OCI-M1 (cell line): ENCODE data around the gene ADAMTS2.
"Not testable (repeated sequence)": the region's sequence is repeated elsewhere in the genome, so short reads cannot be mapped to it uniquely, and the experiment has no call there.

Source experiments
- DNase-seq: peaks from one replicate; lab custom pipeline; 2025; lab: John Stamatoyannopoulos, UW

ADAMTS2 gene

DNA sequence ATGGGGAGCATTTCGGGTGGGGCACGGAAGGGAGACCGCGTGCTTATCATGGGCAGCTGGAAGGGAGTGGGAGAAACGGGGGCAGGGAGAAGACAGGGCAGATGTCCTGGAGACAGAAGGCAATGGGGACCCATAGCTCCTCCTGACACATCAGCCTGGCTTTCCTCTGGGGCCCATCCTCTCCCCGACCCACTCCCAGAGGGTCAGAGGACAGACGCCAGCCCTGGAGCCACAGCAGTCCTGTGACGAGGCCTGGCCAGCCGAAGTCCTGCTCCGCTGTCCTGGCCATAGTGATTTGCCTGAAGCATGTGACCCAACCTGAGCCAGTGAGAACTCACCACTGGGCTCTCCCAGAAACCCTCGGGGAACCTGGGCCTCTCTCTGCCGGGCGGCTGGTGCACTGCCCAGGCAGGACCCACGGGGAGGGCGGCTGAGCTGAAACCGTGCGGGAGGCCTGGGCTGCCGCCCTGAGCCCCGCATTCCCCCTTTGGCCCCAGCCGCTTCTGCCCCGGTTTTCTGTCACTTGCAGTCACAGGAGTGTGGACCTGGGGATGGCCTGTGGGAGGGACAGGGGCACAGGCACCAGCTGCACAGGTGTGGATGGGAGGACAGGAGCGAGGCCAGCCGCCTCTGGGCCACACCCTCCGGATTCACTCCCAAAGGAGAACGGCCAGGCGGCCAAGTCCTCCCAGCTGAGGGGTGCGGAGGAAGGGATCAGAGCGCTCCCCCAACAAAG lies 19.8 kb downstream of the ADAMTS2 start:
- DNase-seq = no peak

DNA sequence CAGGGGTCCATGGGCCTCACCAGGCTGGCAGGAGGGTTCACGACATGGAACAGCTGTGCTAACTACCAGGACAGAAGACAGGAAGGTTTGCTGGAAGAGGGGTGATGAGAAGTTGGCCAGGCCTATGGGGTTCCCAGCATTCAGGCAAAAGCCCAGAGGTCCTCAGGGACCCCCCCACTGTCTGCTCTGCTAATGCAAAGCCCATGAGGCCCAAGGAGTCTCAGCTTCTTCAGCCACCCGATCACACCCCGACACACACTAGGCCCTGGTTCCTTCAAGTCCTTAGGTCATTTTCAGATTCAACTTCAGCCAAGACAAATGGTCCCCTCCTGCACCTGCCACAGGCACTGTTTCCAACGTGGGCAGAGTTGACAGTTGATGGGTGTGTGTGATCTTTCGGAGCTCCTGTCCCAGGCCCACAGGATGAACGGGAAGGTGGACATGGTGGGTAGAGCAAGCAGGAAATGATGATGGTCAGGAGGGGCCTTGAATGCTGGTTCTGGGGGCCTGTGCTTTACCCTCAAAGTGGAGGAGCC lies 20.4 kb downstream of the ADAMTS2 start:
- no peak for DNase-seq

DNA sequence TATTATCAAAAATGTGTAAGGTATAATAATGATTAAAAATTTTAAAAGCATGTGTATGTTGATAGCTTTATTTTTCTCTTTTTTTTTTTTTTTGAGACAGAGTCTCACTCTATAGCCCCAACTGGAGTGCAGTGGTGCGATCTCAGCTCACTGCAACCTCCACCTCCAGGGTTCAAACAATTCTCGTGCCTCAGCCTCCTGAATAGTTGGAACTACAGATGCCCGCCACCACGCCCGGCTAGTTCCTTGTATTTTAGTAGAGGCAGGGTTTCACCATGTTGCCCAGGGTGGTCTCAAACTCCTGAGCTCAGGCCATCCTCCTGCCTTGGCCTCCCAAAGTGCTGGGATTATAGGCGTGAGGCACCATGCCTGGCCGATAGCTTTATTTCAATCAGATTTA lies 20.9 kb downstream of the ADAMTS2 start:
- DNase-seq = not testable (repeated sequence)

DNA sequence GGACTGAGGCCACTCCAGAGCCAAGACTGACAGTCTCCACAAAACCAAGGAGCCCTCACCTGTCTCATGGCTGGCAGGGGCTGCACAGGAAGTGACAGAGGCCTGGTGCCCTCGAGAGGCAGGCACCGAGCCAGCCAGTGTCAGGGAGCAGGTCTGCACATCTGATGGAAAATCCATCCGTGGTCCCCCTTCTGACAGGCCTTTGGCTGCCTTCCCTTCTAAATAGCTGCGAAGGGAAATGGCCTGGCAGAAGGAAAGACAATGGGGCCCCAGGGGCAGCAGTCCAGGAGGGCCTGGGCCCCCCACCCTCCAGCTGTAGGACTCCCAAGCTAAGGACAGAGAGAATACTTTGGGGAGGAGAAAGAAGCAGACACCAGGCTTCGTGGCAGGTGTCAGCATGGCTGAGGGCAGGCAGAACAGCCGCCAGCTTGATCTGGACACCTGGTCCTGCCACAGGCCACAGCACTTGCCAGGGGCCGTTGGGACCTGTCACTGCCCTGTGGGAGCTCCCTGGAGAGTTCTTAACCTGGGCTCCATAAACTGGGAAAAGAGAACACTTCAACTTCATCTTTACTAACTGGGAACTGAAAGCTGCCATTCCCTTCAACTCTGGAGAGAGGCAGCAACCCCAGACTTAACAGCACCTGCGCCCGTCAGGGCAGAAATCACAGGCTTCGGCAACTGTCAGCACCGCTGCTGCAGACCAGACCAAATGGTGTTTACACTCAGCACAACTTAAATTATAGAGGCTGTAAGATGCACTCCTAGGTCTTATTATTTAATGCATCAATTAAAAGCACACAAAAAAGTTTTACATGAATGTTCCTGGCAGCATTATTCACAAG lies 22.0 kb downstream of the ADAMTS2 start:
- DNase-seq = no peak

DNA sequence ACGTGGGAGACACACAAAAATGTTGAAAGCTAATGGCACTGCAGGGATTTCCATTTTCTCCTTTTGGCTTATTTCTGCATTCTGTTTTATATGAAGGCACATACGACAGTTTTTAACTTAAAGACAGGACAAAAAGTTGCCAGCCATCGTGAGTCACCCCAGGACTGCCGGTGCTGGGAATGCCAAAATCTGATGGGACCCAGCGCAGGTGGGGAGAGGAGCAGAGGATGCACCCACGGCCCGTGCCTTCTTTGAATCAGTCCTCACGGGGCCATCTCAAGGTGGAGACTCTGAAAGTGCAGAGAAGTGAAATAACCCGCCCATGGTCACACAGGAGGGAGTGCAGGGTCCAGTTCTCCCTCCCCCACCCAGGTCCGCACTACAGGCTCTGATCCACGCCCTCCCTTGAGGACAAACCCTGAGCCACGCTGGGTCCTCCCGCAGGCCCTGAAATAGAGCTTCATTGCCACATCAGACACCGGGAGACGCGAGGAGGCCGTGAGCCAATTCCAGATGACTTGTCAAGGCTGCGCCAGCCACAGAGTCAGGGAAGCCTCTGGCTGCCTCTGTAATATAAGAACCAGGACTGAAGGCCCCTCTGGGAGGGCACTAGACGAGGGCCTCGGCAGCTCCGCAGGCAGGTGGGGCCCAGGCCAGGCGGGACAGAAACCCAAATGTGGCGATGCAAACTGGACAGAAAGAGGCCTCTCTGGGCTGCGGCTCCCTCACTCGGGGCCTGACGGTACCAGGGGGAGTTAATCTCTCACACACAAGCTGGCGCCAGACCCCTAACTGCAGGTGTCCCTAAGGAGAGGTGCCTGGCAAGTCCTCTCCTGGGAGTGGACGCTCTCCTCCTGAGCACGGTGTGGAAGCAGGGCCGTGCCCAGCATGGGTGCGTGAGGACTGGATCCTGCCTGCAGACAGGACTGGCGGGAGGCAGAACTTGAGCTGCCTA lies 22.9 kb downstream of the ADAMTS2 start:
- DNase-seq = no peak

DNA sequence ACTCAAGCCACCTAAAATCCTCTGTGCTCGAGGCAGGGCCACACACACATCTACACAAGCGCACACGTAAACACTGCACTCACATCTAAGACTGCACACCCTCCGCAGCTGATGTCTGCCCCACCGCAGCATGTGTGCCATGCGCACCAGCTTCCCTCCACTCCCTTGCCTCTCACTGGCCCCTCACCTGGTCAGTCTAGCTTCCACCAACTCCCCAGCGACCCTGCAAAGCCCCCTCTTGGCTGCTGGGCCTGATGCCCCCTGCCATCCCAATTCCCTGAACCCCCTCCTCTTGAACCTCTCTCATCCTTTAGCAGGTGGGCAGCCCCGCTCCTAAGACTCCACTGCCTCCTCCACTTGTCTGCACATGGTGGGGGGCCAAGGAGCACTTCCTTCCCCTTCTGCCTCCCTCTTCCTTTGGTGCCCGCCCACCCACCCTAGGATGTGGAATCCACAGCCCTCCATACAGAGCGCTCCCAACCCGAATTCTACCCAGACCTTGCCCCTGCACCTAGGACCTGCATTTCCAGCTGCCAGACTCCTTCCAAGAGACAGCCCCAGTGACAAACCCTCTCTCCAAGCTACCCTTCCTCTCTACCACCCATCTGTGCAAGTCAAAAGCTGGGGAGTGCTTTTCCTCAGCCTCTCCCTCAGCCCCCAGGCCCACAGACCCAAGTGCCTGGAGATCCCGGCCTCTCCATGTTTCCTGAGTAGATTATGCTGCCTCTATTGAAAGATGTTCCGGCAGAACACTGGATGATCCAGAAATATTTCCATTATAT lies 23.9 kb downstream of the ADAMTS2 start:
- DNase-seq = no peak

DNA sequence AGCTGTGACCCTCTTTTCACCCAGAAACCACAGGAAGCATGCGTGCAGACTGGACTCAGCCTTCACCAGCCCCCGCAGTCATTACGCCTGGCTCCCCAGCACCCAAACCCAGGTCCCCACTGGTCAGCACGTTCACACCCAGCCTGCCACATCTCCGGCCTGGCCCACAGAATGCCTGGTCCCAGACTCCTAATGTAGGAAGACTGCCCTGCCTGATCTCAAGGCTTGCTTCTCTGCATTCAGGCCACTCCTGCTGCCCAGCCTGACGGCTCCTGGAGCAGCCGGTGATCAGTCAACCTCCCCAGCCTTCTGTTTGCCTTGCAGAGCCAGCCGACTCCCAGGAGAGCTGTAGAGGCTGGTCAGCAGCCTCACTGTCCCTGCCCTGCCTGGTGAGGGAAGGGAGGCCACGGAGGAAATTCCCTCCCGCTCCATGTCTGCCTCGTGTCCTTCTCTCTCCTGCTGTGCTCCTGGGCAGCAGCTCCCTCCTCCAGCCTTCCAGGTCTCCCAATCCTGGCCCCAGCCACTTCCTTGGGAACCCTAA lies 25.4 kb downstream of the ADAMTS2 start:
- no peak for DNase-seq

DNA sequence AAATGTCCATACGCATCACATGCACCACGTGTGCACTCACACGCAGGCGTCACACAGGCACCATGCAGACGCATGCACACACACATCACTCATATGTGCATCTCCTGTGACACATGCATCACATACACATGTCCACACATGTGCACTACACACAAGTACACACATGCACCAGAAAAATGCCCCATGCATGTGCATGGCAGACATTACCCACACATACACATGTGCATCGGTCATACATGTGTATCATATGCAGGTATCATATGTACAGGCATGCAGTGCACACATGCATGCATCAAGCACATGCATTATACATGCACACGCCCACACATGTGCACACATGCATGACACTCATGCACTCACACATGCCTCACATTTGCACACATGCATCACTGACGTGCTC lies 26.1 kb downstream of the ADAMTS2 start:
- DNase-seq = no peak

DNA sequence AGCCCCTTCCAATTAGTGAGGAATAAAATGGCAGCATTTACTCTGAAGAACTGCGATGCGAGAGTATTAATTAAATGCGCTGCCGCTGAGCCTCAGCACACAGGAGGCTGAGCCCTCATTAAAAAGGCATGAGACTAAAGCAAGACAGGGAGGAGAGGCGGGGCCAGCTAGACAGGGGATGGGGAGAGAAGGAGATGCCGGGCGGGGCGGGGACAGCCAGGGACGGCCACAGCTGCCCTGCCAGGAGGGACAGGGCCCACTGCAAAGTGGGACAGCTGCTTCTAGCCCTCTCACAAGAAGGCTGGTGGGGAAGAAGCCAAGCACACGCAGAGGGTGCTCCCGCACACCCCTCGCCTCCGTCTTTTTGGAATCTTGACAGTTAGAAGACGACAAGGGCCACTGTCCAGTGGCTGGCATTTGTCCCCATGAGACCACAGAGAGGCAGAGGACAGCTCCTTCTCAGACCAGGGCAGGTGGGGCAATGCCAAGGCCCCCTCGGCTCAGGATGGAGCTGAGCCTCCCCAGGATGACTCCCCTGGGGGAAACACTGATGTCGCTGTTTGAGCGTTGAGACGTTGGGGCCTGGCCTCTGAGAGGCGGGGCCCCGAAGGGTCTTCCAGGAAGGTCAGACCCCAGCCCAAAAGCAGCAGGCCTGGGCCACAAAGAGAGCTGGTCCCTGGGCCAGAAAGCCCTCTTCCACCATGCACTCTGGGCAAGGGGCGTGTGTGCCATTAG lies 26.9 kb downstream of the ADAMTS2 start:
- DNase-seq = no peak

DNA sequence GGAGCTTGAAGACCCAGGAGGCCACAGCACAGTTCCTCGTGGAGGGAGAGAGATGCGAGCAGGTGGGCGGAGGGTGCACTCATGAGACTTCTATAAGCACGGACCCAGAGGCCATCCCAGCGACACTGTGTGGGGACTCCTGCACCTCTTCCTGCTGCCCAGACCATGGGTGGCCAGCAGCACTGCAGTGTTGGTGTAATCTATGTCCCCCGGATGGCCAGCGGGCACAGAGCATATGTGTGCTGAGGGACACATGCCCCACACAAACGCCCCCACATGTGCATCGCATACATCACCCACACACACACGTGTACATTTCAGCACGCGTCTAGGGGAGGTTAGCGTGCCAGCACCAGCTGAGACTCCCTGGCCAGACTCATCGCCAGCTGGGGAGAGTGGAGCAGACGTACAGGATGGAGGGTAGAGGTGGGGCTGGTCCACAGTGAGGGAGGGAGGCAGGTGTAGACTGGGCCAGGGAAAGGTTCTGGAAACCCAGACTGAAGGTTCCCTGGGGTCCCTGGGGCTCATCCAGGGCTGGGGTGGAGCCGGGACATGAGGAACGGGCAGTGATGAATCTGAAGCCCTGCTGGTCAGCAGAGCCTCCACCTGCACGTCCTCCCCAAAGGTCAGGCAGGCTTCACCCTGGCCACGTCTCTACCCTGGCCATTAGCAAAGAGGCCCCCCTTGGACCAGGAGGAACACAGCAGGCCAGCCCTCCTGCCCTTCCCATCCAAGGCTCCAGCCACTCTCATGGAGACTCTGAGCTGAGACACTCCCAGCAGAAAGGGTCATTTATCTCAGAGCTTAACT lies 27.6 kb downstream of the ADAMTS2 start:
- DNase-seq = no peak

DNA sequence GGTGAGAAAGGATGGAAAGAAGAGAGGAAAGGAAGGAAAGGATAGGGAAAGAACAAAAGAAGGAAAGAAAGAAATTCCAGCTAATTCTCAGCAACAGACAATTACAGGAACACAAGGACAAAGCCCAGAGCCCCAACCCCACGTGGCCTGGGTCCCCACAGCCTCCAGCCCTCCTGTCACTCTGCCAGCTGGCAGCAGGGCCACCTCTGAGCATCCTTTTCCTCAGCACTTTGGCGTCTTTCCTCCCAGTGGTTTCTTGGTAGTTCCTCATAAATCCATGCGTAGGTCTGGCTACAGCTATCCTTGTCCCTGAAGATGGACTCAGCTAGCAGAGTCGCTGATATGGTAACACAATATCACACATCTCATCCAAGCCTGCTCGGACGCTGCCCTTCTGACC lies 28.3 kb downstream of the ADAMTS2 start:
- DNase-seq = no peak

DNA sequence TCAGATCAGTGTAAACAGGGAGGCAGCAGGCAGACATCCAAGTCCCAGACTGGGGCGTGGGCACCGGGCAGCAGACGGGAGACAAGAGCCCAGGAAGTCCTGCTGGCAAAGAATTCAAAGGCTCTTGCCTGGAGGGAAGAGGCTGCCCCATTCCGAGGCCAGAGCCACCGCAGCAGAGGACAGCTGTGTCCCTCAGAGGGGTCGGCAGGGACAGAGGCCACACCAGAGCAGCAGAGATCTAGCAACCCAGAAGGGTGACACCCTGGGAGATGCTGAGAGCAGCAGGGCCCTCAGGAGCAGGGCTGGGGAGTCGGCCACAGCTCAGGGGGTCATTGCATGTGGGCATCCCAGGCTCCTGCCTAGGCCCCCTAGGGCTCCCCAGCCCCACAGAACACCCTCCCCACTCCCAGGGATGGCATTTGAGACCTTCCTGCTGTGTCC lies 29.1 kb downstream of the ADAMTS2 start:
- DNase-seq = no peak

DNA sequence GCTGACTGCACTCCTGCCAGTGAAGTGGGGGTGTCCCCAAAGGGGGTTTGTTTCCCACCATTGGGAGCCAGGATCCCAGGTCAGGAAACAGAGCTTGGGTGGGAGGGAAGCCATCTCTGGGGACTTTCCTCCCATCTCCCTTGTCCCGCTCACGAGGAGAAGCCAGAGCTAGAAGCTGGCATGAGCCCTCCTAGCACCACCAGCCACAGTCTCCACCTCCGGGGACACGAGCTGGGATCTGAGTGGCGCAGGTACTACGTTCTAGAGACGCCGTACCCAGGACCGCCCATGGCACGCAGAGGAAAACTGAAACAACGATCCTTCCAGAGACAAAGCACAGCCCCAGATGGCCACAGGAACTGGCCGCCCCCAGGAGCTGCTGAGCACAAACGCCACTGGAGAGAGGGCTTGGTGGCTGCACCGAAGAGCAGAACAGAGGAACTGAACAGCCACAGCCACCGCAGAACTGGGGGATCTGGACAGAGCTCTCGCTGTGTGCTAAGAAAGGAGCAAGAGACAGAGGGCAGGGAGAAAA lies 29.8 kb downstream of the ADAMTS2 start:
- no peak for DNase-seq

DNA sequence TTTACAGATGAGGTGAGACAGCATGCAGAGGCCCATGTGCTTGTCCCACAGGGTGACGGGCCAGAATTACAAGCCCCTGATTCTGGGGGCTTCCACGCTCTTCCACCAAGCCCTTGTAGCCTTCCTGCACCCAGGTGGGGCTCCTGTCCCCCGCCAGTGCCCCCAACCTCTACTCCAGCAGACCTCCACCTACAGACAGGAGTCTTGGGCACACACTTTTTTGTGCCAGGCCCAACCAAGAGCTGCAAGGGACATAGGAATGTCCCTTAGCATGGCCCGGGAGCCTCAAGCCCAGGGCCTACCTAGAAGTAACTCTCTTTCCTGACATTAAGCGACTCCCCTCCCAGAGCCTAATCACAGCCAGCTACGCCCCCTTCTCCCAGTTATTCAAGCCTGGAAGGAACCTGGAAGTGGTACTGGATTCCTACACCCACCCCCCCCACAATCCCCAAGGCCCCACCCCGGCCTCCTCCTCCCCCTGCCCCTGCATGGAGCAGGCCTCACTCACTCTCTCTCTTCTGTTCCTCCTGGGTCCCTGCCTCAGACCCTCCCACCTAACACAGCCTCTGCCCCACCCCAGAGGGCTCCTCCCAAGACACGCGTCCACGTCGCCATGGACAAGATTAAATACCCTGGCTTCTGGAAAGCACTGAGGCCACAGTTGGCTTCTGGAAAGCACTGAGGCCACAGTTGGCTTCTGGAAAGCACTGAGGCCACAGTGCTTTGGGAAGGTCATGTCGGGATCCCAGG lies 30.5 kb downstream of the ADAMTS2 start:
- no peak for DNase-seq

DNA sequence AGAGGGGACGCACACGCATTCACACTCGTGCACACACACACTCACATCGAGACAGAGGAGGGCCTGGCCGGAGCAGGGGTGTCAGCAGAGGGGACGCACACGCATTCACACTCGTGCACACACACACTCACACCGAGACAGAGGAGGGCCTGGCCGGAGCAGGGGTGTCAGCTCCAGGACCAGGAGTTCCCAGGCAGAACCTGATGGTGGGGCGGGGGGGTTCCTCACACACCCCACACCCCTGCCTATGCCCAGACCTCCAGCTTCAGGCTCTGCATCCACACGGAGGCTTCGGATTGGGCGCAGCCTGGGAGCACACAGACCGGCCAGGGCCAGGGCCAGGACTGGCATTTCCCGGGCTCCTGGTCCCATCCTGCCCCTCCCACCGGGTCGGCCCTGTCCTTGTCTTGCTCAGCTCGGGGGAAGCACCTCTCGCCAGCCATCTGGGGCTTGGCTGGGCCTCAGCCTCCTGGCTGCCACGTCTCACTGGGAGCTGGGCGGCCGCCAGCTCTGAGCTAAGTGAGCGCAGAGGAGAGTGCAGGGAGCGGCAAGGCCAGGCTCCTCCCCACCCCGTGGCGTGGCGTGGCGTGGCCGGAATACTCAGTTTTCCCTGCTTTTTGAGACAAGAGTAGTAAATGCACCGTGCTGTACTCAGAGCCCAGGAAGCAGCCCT lies 31.3 kb downstream of the ADAMTS2 start:
- no peak for DNase-seq

DNA sequence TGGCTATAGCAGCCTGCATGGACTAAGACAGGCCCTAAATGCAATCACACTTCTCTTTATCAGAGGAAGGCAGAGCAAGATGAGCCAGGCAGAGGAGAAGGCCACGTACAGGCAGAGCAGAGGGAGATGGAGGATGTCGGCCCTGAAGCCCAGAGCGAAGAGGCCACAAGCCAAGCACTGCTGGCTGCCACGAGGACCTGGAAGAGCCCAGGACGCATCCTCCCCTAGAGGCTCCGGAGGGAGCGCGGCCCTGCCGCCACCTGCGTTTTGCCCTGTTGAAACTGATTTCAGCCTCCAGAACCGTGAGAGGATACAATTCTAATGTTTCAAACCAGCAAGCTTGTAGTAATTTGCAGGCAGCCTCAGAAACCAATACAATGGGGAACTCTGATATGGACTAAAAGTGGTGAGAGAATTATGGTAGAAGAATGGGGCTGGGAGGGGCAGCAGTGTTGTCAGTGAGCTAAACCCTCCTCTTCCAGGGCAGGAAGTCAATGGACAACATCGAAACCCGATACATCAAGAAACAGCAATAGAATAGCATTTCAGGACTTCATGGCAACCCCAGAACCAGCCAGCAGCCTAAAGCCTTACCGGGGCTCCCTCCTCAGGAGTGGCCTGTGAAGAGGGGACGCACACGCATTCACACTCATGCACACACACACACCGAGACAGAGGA lies 32.6 kb downstream of the ADAMTS2 start:
- DNase-seq = no peak

DNA sequence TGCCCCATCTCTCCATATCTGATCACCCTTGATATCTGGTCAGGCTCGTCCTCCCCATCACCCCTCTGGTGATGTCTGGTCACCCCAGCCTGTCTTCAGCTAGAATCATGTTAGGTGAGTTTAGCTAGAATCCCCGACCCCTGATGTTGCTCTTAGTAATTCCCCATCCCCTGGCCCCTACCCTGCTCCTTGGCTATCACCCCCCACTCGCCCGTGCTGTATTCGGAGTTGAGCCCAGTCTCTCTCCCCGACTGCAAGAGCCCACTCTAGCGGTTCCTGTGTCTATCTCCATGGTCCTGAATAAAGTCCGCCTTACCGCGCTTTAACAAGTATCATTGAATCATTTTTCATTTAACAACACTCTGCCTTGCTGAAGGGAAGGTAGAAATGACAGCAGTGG lies 33.7 kb downstream of the ADAMTS2 start:
- no peak for DNase-seq
